ENCODE results near the gene ITIH1.

DNA sequence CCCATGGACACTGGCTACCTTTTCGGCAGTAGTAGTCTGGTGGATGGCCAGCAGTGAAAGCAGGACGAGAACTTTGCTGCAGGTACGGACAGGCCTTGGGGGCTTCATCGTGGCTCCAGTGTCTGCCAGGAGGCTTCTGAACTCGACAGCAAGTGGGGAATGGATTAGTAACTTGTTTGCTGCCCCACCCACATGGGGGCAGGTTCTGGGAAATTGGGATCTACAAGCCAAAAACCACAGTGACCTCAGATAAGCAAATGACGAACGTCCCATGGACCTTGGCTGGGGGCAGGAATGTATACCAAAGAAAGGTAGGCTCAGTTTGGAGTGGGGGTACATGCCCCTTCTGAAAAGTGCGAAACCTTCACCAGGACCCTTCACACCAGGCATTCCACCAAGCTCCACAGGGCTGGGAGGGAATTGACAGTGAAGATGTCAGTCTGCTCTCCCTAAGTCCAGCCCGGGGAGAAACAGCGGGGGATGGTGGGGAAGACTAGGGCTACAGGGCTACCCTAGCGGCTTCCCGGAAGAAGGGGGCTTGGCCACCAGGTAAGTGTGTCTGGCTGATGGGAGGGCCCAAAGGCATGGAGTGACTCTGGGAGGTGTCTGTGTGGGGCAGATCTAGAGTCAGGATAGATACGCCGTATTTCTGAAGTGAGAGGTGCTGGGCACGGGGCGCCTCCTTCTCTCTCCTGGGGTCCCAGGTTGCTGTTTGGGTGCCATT, 53.3 kb downstream of the ITIH1 start, which contains the start of gene ITIH4:
- TF ChIP-seq, protein P1, sequence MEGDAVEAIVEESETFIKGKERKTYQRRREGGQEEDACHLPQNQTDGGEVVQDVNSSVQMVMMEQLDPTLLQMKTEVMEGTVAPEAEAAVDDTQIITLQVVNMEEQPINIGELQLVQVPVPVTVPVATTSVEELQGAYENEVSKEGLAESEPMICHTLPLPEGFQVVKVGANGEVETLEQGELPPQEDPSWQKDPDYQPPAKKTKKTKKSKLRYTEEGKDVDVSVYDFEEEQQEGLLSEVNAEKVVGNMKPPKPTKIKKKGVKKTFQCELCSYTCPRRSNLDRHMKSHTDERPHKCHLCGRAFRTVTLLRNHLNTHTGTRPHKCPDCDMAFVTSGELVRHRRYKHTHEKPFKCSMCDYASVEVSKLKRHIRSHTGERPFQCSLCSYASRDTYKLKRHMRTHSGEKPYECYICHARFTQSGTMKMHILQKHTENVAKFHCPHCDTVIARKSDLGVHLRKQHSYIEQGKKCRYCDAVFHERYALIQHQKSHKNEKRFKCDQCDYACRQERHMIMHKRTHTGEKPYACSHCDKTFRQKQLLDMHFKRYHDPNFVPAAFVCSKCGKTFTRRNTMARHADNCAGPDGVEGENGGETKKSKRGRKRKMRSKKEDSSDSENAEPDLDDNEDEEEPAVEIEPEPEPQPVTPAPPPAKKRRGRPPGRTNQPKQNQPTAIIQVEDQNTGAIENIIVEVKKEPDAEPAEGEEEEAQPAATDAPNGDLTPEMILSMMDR (IDR thresholded peaks at IDR 0.05): no peak
- no peak for TF ChIP-seq POLR2A (IDR thresholded peaks at IDR 0.05)
- TF ChIP-seq POLR2AphosphoS5 (IDR thresholded peaks at IDR 0.05): no peak
